ENCODE measurements around the gene DYSF. TPM values are rescaled to one million over a fixed set of nuclear protein-coding genes. Genes with fewer than 3 reads are reported as not detected.

Gene DYSF
- total RNA-seq, 4 donors from 2014 or later = 0.93 to 3.2 (median 2.8) TPM

- TF ChIP-seq POLR2A (IDR thresholded peaks at IDR 0.05) (no peak), CTCF (IDR thresholded peaks at IDR 0.05) (no peak)
- 51 to 68% methylated on average over 14 of the region's 14 CpGs for WGBS, 2 donors
- H3K4me3 ChIP-seq (ENCODE audit: low read depth, poor library complexity, severe bottlenecking) = no peak overlapping the region
- intact Hi-C loops (cut with DNase I; ENCODE audit: low total_unique reads) = no loop called here
- no peak for DNase-seq (ENCODE audit: low spot score in 2 of 2)
Observed at GRCh38 chr2:71631411-71631931, 178.1 kb downstream of the DYSF start.

- no peak for TF ChIP-seq POLR2A (IDR thresholded peaks at IDR 0.05)
- TF ChIP-seq CTCF (IDR thresholded peaks at IDR 0.05) = no peak
- no peak for DNase-seq (ENCODE audit: low spot score in 2 of 2)
- 90 to 92% methylated on average over 3 of the region's 3 CpGs for WGBS, 2 donors
- intact Hi-C loops (cut with DNase I; ENCODE audit: low total_unique reads) = no loop called here
- H3K4me3 ChIP-seq (ENCODE audit: low read depth, poor library complexity, severe bottlenecking) = no peak overlapping the region
Observed at GRCh38 chr2:71633086-71633485, 179.7 kb downstream of the DYSF start.

- TF ChIP-seq POLR2A (IDR thresholded peaks at IDR 0.05) (no peak), CTCF (IDR thresholded peaks at IDR 0.05) (no peak)
- no peak overlapping the region for H3K4me3 ChIP-seq (ENCODE audit: low read depth, poor library complexity, severe bottlenecking)
- intact Hi-C loops (cut with DNase I; ENCODE audit: low total_unique reads) = no loop called here
- no peak for DNase-seq (ENCODE audit: low spot score in 2 of 2)
- WGBS, 2 donors = 86 to 94% methylated on average over 1 of the region's 1 CpG
Observed at GRCh38 chr2:71634567-71634966, 181.2 kb downstream of the DYSF start.

GRCh38 chr2:71635798-71636197 is 182.4 kb downstream of the DYSF start:
- no peak for DNase-seq (ENCODE audit: low spot score in 2 of 2)
- WGBS, 2 donors = 84 to 90% methylated on average over 5 of the region's 5 CpGs
- TF ChIP-seq CTCF (IDR thresholded peaks at IDR 0.05) = no peak
- TF ChIP-seq POLR2A (IDR thresholded peaks at IDR 0.05) = no peak
- intact Hi-C loops (cut with DNase I; ENCODE audit: low total_unique reads) = no loop called here
- H3K4me3 ChIP-seq (ENCODE audit: low read depth, poor library complexity, severe bottlenecking) = no peak overlapping the region

- intact Hi-C loops (cut with DNase I; ENCODE audit: low total_unique reads) = no loop called here
- H3K4me3 ChIP-seq (ENCODE audit: low read depth, poor library complexity, severe bottlenecking) = no peak overlapping the region
- TF ChIP-seq POLR2A (IDR thresholded peaks at IDR 0.05) (no peak), CTCF (IDR thresholded peaks at IDR 0.05) (no peak)
- DNase-seq (ENCODE audit: low spot score in 2 of 2) = no peak
- WGBS, 2 donors = 84 to 87% methylated on average over 5 of the region's 5 CpGs
Observed at GRCh38 chr2:71637168-71637567, 183.8 kb downstream of the DYSF start.

GRCh38 chr2:71637736-71638135 is 184.4 kb downstream of the DYSF start:
- TF ChIP-seq POLR2A (IDR thresholded peaks at IDR 0.05) = no peak
- DNase-seq (ENCODE audit: low spot score in 2 of 2) = no peak
- no peak overlapping the region for H3K4me3 ChIP-seq (ENCODE audit: low read depth, poor library complexity, severe bottlenecking)
- 88 to 89% methylated on average over 4 of the region's 4 CpGs for WGBS, 2 donors
- intact Hi-C loops (cut with DNase I; ENCODE audit: low total_unique reads) = no loop called here

Data from lower leg skin (tissue), 4 donors.